Measurements from ENCODE around the gene VSTM2B. TPM values are rescaled to one million over a fixed set of nuclear protein-coding genes. Genes with fewer than 3 reads are reported as not detected.

The VSTM2B gene
- total RNA-seq, 2 experiments from 2014 or later: not detected

DNA sequence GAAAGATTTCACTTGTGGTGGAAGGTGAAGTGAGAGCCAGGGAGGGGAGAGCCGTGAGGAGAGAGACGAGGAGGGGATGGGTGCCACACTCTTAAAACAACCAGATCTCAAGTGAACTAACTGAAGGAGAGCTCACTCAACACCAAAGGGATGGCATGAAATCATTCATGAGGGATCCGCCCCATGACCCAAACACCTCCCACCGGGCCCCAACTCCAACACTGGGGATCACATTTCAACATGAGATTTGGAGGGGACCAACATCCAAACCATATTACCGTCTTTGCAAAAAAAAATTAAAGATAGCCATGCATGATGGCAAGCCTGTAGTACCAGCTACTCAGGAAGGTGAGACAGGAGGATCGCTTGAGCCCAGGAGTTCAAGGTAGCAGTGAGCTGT lies 45.4 kb downstream of the VSTM2B start:
- Mint-ChIP-seq H3K36me3 (no peaks in the 10 kb centered on the region), H3K9me3 (no peaks in the 10 kb centered on the region), H3K4me1 (ENCODE audit: low read depth) (peaks cover 10% of the 10 kb centered on the region), H3K4me3 (no peak overlapping the region), H3K27me3 (peaks cover 50% of the 10 kb centered on the region), H3K27ac (no peak overlapping the region)
- DNase-seq: no peak
- intact Hi-C loops (cut with micrococcal nuclease): no loop called here
- ChIA-PET POLR2A (no interaction called here), CTCF (no interaction called here)

DNA sequence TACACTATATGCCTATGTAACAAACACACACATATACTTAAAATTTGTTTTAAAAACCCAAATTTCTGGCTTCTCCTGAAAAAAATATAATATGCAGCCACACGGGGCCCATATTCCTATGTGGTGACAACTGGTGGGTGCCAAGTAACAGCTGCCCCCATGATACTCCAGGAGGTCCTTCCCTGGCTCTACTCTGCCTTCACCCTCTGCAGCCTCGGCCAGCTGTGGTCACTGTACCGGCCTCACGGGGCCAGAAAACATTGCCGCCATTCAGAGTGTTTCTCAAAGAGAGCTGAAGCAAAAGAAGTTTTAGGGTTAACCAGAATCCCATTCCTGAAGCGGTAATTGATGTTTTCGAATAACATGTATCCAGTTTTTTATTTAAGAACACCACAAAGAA lies 47.7 kb downstream of the VSTM2B start:
- ChIA-PET CTCF (interaction anchor here (0.6 to 1.3 kb wide), 2 partner anchors 33 to 143 kb away, joined by 3 to 4 read pairs; no protein-coding TSS in a partner anchor), POLR2A (no interaction called here)
- Mint-ChIP-seq H3K27ac (no peak overlapping the region), H3K4me3 (no peak overlapping the region), H3K4me1 (ENCODE audit: low read depth) (peaks cover 23% of the 10 kb centered on the region), H3K27me3 (peaks cover 57% of the 10 kb centered on the region), H3K9me3 (no peaks in the 10 kb centered on the region), H3K36me3 (no peaks in the 10 kb centered on the region)
- DNase-seq: no peak
- intact Hi-C loops (cut with micrococcal nuclease): no loop called here

DNA sequence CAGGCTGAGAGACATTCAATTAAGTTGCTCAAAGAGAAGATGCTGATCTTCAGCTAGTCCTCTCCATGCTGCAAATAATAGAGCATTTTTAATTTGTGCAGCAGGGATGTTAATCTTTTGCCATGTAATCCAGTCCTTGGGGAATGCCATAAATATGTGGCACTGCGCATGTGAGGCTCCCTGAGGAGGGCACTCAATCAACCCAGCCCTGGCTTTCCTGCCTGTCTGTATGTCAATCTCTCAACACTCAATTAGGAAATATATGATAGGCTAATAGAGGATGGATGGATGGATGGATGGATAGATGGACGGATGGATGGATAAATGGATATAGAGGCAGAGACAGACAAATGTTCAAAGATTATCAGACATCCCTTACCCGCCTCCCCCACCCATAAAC lies 48.7 kb downstream of the VSTM2B start:
- intact Hi-C loops (cut with micrococcal nuclease): no loop called here
- ChIA-PET POLR2A (no interaction called here), CTCF (interaction anchor here (1.7 to 1.9 kb wide), 3 partner anchors 13 to 46 kb away, joined by 4 to 5 read pairs (median 4); no protein-coding TSS in a partner anchor)
- Mint-ChIP-seq H3K27me3 (peaks cover 62% of the 10 kb centered on the region), H3K36me3 (no peaks in the 10 kb centered on the region), H3K9me3 (no peaks in the 10 kb centered on the region), H3K4me3 (no peak overlapping the region), H3K27ac (no peak overlapping the region), H3K4me1 (ENCODE audit: low read depth) (peaks cover 23% of the 10 kb centered on the region)
- DNase-seq: no peak

DNA sequence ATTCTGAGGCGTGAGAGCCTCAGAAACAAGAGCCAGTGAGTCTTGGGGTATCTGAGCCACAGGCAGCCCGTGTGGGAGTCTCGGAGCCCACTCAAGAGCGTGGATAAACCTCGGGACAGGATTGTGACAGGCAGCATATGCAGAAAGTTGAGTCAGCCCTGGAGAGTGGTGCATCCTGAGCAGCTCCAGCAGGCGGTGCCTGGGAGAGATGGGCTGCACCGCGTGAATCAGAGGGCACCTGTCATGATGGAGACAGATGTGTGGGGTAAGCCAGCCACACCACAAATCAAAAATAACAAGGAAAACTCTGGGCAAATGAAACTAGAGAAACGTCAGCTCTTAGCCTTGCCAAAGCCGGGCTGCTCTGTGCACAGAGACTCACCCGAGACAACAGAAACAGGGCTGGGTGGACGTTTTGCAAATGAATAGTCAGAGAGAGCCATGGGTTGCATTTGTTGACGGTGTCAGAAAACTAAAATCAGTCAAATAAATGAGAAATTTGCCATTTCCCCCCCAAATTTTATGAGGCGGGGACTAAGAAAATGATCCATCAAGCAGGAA lies 50.3 kb downstream of the VSTM2B start:
- intact Hi-C loops (cut with micrococcal nuclease): loop anchor here (1.0 kb wide), 2 partner anchors 11 to 30 kb away; partner anchors contain the start of gene POP4
- peak; percentile 42 for DNase-seq
- Mint-ChIP-seq H3K4me1 (ENCODE audit: low read depth) (peaks cover 23% of the 10 kb centered on the region), H3K36me3 (no peaks in the 10 kb centered on the region), H3K27me3 (peaks cover 65% of the 10 kb centered on the region), H3K9me3 (peaks cover 3% of the 10 kb centered on the region), H3K27ac (no peak overlapping the region), H3K4me3 (no peak overlapping the region)
- ChIA-PET CTCF (interaction anchor here (0.6 to 1.9 kb wide), 8 partner anchors 11 to 247 kb away, joined by 3 to 5 read pairs (median 4); no protein-coding TSS in a partner anchor), POLR2A (interaction anchor here (2.5 kb wide), 1 partner anchor 30 kb away, joined by 20 read pairs; the partner anchor contains the start of gene POP4)

DNA sequence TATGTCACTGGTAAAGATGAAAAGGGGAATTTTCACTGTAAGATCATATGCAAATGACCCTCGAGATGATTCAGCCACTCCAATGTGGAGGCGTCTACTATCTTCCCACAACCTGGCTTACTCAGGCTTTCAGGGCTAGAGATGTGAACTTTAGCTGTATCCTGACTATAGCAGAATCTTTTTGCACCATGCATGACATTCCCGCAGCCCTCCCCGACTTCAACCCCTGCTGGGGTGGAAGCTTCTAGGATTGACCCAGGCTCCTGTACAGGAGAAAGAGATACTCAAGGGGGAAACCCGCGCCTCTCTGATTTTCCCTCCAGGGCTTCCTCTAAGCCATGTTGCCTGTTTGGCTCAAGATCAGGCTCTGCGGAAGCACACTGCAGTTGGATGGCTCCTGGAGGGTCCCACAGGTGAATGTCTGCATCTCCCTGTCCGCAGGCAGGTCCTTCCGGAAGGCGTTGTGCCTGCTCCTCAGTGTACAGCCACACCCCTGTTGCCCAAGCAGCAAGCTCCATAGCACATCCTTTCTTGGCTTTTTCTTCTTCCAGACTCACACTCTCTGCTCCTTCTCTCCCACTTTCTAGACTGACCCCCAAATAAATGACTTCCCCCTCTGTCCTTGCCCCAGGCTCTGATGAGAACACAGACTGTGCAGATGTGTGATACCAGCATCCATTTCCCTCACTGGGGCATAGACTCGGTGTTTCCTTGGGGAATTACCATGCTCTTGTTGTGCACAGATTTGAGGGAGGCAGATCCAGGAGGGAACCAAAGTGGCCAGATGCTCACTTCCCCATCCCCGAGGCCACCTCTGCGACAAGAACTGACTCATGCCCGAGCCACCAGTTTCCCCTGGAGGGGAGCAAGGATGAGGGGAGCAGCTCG lies 51.2 kb downstream of the VSTM2B start:
- H3K4me3 Mint-ChIP-seq: no peak overlapping the region
- POLR2A ChIA-PET: interaction anchor here (2.5 kb wide), 1 partner anchor 29 kb away, joined by 20 read pairs; the partner anchor contains the start of gene POP4
- H3K9me3 Mint-ChIP-seq: peaks cover 7% of the 10 kb centered on the region
- CTCF ChIA-PET: interaction anchor here (0.6 to 1.4 kb wide), 5 partner anchors 11 to 248 kb away, joined by 3 to 4 read pairs (median 3); no protein-coding TSS in a partner anchor
- no peak overlapping the region for H3K27ac Mint-ChIP-seq
- peaks cover 4% of the 10 kb centered on the region for H3K36me3 Mint-ChIP-seq
- peaks cover 63% of the 10 kb centered on the region for H3K27me3 Mint-ChIP-seq
- H3K4me1 Mint-ChIP-seq (ENCODE audit: low read depth): peaks cover 23% of the 10 kb centered on the region
- intact Hi-C loops (cut with micrococcal nuclease): loop anchor here (1.0 kb wide), 2 partner anchors 10 to 29 kb away; partner anchors contain the start of gene POP4
- DNase-seq: peak; percentile 73

DNA sequence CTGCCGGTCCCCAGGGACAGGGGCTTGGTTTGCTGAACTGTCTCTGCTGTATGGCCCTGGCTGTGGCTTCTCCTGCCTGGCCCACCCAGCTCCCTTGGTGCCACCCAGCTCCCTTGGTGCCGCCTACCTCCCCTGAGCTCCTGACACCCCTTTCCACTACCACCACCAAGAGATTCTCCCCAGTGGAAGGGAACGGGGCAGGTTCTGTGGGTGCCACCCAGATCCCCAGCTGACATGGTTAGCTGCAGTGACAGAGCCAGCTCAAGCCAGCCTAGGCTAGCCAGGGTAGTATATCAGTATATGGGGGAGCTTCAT lies 51.8 kb downstream of the VSTM2B start:
- intact Hi-C loops (cut with micrococcal nuclease): no loop called here
- ChIA-PET CTCF (interaction anchor here (0.7 to 1.2 kb wide), 4 partner anchors 10 to 153 kb away, joined by 3 read pairs; no protein-coding TSS in a partner anchor), POLR2A (interaction anchor here (2.5 kb wide), 1 partner anchor 28 kb away, joined by 20 read pairs; the partner anchor contains the start of gene POP4)
- H3K4me1 Mint-ChIP-seq (ENCODE audit: low read depth): peaks cover 23% of the 10 kb centered on the region
- H3K27me3 Mint-ChIP-seq: peaks cover 63% of the 10 kb centered on the region
- H3K27ac Mint-ChIP-seq: no peak overlapping the region
- no peak overlapping the region for H3K4me3 Mint-ChIP-seq
- no peak for DNase-seq
- peaks cover 4% of the 10 kb centered on the region for H3K36me3 Mint-ChIP-seq
- H3K9me3 Mint-ChIP-seq: peaks cover 7% of the 10 kb centered on the region

DNA sequence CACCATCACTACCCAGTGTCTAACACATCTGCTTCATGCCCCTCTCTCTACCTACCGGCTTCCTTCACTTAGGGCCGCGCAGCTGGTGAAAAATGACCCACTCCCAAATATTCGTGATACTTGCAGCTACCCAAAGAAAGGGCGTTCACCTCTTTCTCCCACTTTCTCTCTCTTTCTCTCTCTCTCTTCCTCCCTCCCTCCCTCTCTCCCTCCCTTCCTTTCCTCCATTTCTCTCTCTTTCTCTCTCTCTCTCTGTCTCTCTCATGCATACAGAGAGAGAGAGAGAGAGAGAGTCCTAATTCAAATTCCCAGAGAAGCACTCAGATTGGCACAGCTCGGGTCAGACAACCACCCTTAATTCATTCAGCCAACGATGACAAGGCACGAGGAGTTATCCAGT lies 52.6 kb downstream of the VSTM2B start:
- no peak overlapping the region for H3K4me3 Mint-ChIP-seq
- H3K4me1 Mint-ChIP-seq (ENCODE audit: low read depth): peaks cover 23% of the 10 kb centered on the region
- POLR2A ChIA-PET: no interaction called here
- CTCF ChIA-PET: interaction anchor here (0.7 to 0.8 kb wide), 2 partner anchors 112 to 138 kb away, joined by 3 read pairs; no protein-coding TSS in a partner anchor
- intact Hi-C loops (cut with micrococcal nuclease): no loop called here
- peaks cover 4% of the 10 kb centered on the region for H3K36me3 Mint-ChIP-seq
- DNase-seq: no peak
- peaks cover 7% of the 10 kb centered on the region for H3K9me3 Mint-ChIP-seq
- H3K27me3 Mint-ChIP-seq: peaks cover 61% of the 10 kb centered on the region
- no peak overlapping the region for H3K27ac Mint-ChIP-seq

DNA sequence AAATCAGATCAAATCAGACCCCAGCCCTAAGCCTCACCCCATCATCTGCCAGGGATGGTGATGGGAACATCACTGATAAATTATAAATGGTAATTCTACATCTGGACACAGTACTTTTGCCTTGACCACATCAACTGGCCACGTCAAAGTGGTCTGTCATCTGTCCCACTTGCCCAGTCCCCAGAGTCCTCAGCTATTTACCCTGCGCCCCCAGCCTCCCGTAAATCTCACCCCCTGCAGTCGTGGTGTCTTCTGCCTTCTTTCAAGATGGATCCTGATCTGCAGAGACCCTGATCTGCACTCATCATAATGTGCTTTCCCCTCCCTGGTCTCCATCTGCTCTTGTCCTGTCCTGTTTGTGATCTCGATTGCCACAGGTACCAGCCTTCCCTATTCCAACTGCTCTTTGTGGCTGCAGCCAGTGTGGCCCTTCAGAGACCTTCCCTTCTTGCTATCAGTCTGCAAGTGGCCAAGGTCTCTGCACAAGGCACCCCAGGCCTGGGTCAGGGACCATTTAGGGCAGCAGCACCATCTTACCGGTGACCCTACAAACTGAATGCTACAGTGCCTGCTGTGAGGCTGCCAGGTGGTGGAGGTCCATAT lies 53.6 kb downstream of the VSTM2B start:
- Mint-ChIP-seq H3K27me3 (peaks cover 57% of the 10 kb centered on the region), H3K27ac (no peak overlapping the region), H3K4me3 (no peak overlapping the region), H3K36me3 (peaks cover 4% of the 10 kb centered on the region), H3K9me3 (peaks cover 7% of the 10 kb centered on the region), H3K4me1 (ENCODE audit: low read depth) (peaks cover 28% of the 10 kb centered on the region)
- intact Hi-C loops (cut with micrococcal nuclease): no loop called here
- POLR2A ChIA-PET: no interaction called here
- no peak for DNase-seq
- CTCF ChIA-PET: no interaction called here

DNA sequence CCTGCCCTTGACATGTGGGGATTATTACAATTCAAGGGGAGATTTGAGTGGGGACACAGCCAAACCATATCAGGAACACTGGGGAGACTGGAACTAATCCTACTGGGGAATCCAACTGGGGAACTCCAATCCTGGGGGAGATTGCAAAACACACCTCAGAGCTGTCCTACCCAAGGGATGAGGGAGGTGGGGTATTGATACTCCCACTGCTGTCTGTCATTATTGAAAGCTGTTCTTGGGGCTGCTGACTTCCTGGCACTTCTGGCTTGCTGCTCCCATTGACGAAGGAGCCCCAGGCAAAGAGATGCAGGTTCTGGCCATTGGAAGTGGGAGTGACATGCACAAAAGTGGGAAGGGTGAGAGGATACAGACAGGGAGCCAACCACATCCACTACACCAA lies 55.6 kb downstream of the VSTM2B start:
- DNase-seq: no peak
- Mint-ChIP-seq H3K27ac (no peak overlapping the region), H3K4me3 (no peak overlapping the region), H3K36me3 (peaks cover 4% of the 10 kb centered on the region), H3K27me3 (peaks cover 44% of the 10 kb centered on the region), H3K9me3 (peaks cover 7% of the 10 kb centered on the region), H3K4me1 (ENCODE audit: low read depth) (peaks cover 19% of the 10 kb centered on the region)
- ChIA-PET POLR2A (no interaction called here), CTCF (no interaction called here)
- intact Hi-C loops (cut with micrococcal nuclease): loop anchor here (10.0 kb wide), 2 partner anchors 117 to 1787 kb away; no protein-coding TSS in a partner anchor

DNA sequence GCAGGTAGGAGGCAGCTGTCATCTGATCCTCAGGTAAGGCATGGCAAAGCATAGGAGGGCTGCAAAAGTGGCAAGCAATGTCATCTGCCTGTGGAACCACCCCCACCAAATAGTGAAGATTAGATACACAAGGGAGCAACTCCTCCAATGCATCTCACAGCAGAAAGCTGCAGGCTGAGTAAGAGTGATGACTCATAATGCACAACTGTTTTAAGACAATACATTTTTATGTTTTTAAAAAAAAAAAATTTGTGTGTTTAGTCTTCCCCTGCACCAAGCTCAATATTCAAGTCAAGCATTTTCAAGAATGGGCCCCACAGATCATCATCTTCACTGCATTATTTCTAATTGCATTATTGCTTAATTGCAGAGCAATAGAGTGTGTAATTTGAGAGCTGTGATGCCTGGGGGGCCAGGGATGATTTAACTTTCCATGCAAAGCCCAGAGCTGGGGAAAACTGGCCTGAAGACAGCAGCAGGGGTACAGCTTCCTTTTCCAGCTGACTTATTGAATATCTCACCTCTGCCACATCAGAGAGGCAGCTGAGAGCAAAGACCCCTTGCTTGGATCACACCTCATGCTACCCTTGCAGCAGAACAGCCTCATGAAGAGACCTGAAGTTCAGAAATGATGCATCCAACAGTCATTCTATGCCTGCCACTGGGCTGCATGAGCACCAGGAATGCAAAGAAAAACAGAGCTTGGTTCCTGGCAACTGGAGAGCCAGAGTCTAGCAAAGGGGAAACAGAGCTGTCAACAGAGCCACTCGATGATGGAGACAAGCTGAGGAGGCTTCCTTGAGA lies 57.6 kb downstream of the VSTM2B start:
- peak; percentile 18 for DNase-seq
- Mint-ChIP-seq H3K27me3 (peaks cover 34% of the 10 kb centered on the region), H3K4me1 (ENCODE audit: low read depth) (peaks cover 22% of the 10 kb centered on the region), H3K9me3 (peaks cover 10% of the 10 kb centered on the region), H3K4me3 (no peak overlapping the region), H3K27ac (no peak overlapping the region), H3K36me3 (peaks cover 4% of the 10 kb centered on the region)
- intact Hi-C loops (cut with micrococcal nuclease): loop anchor here (10.0 kb wide), 2 partner anchors 119 to 1789 kb away; no protein-coding TSS in a partner anchor
- CTCF ChIA-PET: interaction anchor here (0.5 kb wide), 1 partner anchor 108 kb away, joined by 3 read pairs; no protein-coding TSS in a partner anchor
- POLR2A ChIA-PET: interaction anchor here (0.7 kb wide), 1 partner anchor 23 kb away, joined by 3 read pairs; the partner anchor contains the start of gene POP4

DNA sequence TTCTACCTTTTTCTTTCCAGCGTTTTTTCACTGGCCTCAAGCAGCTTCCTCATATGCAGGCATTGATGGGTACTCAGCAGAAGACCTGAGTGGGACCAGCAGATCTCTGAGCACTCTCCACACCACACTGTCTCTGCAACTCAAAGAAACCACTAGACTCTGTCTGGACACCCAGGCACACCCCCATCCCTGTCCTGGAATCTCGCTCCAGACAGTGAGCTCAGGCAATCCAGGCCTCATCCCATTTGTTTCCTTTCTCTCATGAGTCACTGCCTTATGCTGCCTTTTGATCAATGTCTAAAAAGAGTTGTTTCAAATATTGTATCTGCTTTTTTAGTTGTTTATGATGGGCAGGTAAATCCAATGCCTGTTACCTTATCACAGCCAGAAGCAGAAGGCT lies 60.6 kb downstream of the VSTM2B start:
- H3K27me3 Mint-ChIP-seq: peaks cover 22% of the 10 kb centered on the region
- peaks cover 8% of the 10 kb centered on the region for H3K36me3 Mint-ChIP-seq
- ChIA-PET CTCF (interaction anchor here (1.7 to 1.9 kb wide), 3 partner anchors 20 to 130 kb away, joined by 6 to 10 read pairs (median 7); partner anchors contain the start of gene POP4), POLR2A (interaction anchor here (1.8 kb wide), 1 partner anchor 20 kb away, joined by 10 read pairs; the partner anchor contains the start of gene POP4)
- peaks cover 24% of the 10 kb centered on the region for H3K9me3 Mint-ChIP-seq
- no peak overlapping the region for H3K27ac Mint-ChIP-seq
- H3K4me1 Mint-ChIP-seq (ENCODE audit: low read depth): peaks cover 22% of the 10 kb centered on the region
- intact Hi-C loops (cut with micrococcal nuclease): loop anchor here (5.0 to 10.0 kb wide), 4 partner anchors 59 to 1792 kb away; partner anchors contain the start of genes UQCRFS1 and VSTM2B
- no peak overlapping the region for H3K4me3 Mint-ChIP-seq
- no peak for DNase-seq

Measured in activated CD4-positive, alpha-beta memory T cell treated with anti-CD3 and anti-CD28 coated beads for 36 hours (primary cell).